Adrenal gland (tissue), 12 donors: Measurements from ENCODE around the gene KCND2. TPM values are rescaled to one million over a fixed set of nuclear protein-coding genes. Genes with fewer than 3 reads are reported as not detected.

Source experiments
- DNase-seq, 7 donors: peaks; one replicate each; pipeline ENCODE4 v3.0.0-alpha.2; 2019 to 2020
- H3K27ac ChIP-seq, 5 donors: fragments of 200-600 bp; sonication (generic) in 4 of 5; 1 replicate in 3 of 5; 2 replicates in 2 of 5; pipeline versions ENCODE4 v1.5.1 to v1.8.0; 2016 to 2020; ENCODE audit warnings: mild to moderate bottlenecking in 1 of 5
- H3K27me3 ChIP-seq: fragments of 200-600 bp; 2 replicates; pipeline ENCODE4 v1.8.0; 2021
- H3K36me3 ChIP-seq, 2 donors: fragments of 200-600 bp; replicated peaks in 1 of 2; 1 replicate in 1 of 2; 2 replicates in 1 of 2; pipeline versions ENCODE4 v1.5.1 to v1.8.0; 2018 to 2022
- H3K4me1 ChIP-seq, 2 donors: fragments of 200-600 bp; replicated peaks in 1 of 2; 1 replicate in 1 of 2; 2 replicates in 1 of 2; pipeline versions ENCODE4 v1.5.1 to v1.8.0; 2018 to 2021
- H3K4me3 ChIP-seq, 4 donors: fragments of 200-600 bp; sonication (generic) in 3 of 4; one replicate each; pipeline ENCODE4 v1.5.1; 2016 to 2018
- H3K9me3 ChIP-seq, 3 donors: fragments of 200-600 bp; sonication (generic) in 1 of 3; replicated peaks in 1 of 3; 1 replicate in 2 of 3; 2 replicates in 1 of 3; pipeline versions ENCODE4 v1.5.1 to v1.8.0; 2016 to 2021
- POLR2A ChIP-seq, 2 donors: fragments of 450-650 bp; IDR thresholded peaks; one replicate each; pipeline ENCODE4 v1.6.1; 2017; ENCODE audit warnings: antibody characterized with exemption in 2 of 2, mild to moderate bottlenecking in 2 of 2, moderate library complexity in 1 of 2
- WGBS, 4 donors: extraction: QIAGEN DNeasy Blood & Tissue Kit in 2 of 4; methylation state at CpG; one replicate each; pipeline versions ENCODE4 v1.1.5 to v1.1.7; 2013 to 2017; 5-methylcytosine and 5-hydroxymethylcytosine counted together
- intact Hi-C, 2 donors: fragments of 100-400 bp; cut with DNase I; formaldehyde crosslinking; loops; one replicate each; pipeline versions ENCODE4 v1.14.1 to v1.15.0; 2022 to 2023
- polyA plus RNA-seq, 3 donors: library from polyadenylated mRNA; stranded (reverse); fragments of 200-250 nt in 2 of 3; fragments of 350-450 nt in 1 of 3; fragmentation: Illumina TruSeq in 1 of 3; extraction: RNeasy Lipid Tissue Mini Kit (QIAGEN cat#74804) in 1 of 3; gene quantifications; one replicate each; pipeline ENCODE4 v1.2.3, GENCODE V29; 2013 to 2014
- total RNA-seq, 9 donors: library from RNA; depleted of rRNA in 4 of 9; stranded (reverse); fragments of >200 nt in 4 of 9; fragments of 120-200 nt in 1 of 9; fragmentation: NEBNext Ultra II Directional in 1 of 9; extraction: Animal tissue kit (Norgen Biotek cat#: 25700) in 1 of 9; gene quantifications; one replicate each; pipeline versions ENCODE4 v1.1.0 to v1.2.4, GENCODE V29; 2013 to 2023
- TF ChIP-seq, protein P1 (sequence below), 6 experiments: fragments of 450-650 bp in 4 of 6; fragments of 200-600 bp in 2 of 6; sonication (generic) in 1 of 6; IDR thresholded peaks; 1 replicate in 5 of 6; 2 replicates in 1 of 6; pipeline versions ENCODE4 v1.5.1 to v1.8.0; 2016 to 2021; ENCODE audit warnings: antibody characterized with exemption in 6 of 6, mild to moderate bottlenecking in 2 of 6, moderate library complexity in 1 of 6
- donor health status: healthy with polysubstance abuse.
- donor health status: Bipolar disorder and iron deficiency.
- donor health status: DM: yes; HTN: yes; CAD: no.
- donor health status: DM: no; HTN: no; CAD: no.
- donor health status: DM: no; HTN: no; CAD: no.
- donor health status: DM: yes; HTN: yes; CAD: no.

The KCND2 gene
- total and polyA plus RNA-seq, 12 donors: 0.24 to 3.0 (median 0.81) TPM

DNA sequence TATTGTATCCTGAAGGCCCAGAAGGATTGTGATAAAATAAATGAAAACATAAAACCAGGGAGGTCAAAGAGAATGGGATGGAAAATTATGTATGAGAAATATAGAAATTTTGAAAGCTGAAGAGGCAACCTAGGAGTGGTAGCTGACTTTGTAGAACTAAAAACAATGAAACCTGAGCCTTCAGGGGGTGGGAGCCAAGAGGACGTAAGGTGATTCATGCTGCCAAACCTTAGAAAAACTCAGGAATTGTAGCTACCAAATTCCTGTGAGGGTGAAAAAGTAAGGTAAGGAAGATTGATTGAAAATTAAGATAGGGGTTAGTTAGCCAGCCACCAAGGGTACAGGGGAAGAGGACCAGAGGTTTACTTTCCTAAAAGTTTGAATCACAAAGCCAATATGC is 213.2 kb downstream of the KCND2 start:
- no peak for DNase-seq
- intact Hi-C loops: no loop called here
- Histone ChIP-seq H3K4me3 (no peak overlapping the region), H3K9me3 (no peaks in the 10 kb centered on the region), H3K27me3 (no peaks in the 10 kb centered on the region), H3K36me3 (no peaks in the 10 kb centered on the region), H3K27ac (no peak overlapping the region), H3K4me1 (no peaks in the 10 kb centered on the region)
- TF ChIP-seq, protein P1, sequence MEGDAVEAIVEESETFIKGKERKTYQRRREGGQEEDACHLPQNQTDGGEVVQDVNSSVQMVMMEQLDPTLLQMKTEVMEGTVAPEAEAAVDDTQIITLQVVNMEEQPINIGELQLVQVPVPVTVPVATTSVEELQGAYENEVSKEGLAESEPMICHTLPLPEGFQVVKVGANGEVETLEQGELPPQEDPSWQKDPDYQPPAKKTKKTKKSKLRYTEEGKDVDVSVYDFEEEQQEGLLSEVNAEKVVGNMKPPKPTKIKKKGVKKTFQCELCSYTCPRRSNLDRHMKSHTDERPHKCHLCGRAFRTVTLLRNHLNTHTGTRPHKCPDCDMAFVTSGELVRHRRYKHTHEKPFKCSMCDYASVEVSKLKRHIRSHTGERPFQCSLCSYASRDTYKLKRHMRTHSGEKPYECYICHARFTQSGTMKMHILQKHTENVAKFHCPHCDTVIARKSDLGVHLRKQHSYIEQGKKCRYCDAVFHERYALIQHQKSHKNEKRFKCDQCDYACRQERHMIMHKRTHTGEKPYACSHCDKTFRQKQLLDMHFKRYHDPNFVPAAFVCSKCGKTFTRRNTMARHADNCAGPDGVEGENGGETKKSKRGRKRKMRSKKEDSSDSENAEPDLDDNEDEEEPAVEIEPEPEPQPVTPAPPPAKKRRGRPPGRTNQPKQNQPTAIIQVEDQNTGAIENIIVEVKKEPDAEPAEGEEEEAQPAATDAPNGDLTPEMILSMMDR (IDR thresholded peaks at IDR 0.05): no peak
- TF ChIP-seq POLR2A (IDR thresholded peaks at IDR 0.05): no peak
- WGBS, 4 donors: 48 to 81% (median 57%) methylated on average over 1 of the region's 1 CpG

DNA sequence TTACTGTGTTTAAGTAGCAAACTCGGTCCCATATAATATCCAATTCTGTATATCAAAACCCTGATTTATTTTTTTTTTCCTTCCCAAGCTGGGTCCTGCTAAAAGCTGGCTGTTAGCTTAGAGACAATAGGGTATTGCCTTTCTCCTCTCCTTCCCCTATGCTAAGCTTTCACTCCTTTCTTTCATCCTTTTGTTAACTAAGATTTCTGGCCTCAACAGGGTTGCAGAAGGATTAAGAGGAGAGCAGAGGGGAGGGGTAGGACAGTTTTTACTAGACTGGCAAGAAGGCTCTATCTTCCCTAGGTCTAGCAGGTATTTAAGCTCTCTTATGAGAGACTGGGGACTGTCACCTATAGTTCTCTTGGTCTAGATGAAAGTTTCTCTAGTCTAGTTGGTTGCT is 229.2 kb downstream of the KCND2 start:
- no peaks in the 10 kb centered on the region for H3K4me1 ChIP-seq
- H3K9me3 ChIP-seq: no peaks in the 10 kb centered on the region
- H3K27me3 ChIP-seq: no peaks in the 10 kb centered on the region
- TF ChIP-seq, protein P1 (IDR thresholded peaks at IDR 0.05): no peak
- no peak for TF ChIP-seq POLR2A (IDR thresholded peaks at IDR 0.05)
- intact Hi-C loops: no loop called here
- DNase-seq: no peak
- H3K27ac ChIP-seq: no peak overlapping the region
- H3K36me3 ChIP-seq: no peaks in the 10 kb centered on the region
- H3K4me3 ChIP-seq: no peak overlapping the region
- WGBS, 4 donors: 35 to 53% (median 44%) methylated on average over 1 of the region's 1 CpG

DNA sequence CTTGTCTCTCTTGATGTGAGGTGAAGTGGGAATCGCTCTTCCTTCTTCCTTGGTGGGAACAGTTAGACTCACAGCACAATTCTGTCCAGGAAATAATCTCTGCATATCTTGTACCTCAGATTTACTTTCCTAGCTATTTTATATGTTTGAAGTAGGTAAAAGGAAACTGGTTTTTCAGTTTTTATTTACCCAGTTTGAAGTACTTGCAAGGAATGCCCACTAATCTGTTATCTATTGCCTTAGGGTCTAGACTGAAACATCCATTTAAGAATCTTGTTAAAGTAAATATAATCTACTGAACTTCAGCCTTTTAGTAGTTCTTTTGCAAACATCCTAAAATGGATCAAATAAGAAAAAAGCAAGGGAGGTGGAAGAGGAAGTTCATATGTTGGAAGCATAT is 229.8 kb downstream of the KCND2 start:
- no peak for TF ChIP-seq POLR2A (IDR thresholded peaks at IDR 0.05)
- TF ChIP-seq, protein P1 (IDR thresholded peaks at IDR 0.05): no peak
- 87 to 96% (median 91%) methylated on average over 1 of the region's 1 CpG for WGBS, 4 donors

DNA sequence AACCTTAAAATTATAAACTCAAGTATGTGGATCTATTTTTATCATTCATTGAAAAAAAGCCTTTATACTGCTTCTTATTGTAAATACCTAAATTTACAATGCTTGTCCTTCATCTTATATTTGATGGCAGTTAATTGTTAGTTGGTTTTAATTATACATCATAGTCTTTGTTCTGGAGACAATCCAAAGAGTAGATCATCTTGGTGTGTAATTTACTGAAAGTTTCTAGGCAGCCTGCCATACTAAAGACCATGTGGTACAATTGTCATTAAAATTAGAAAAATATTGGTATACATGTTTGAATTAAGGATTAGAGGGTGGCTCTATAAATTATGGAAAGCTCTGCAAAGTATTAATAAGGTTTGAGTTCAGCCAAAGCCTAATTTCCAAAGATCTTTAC is 231.4 kb downstream of the KCND2 start:
- Histone ChIP-seq H3K36me3 (no peaks in the 10 kb centered on the region), H3K4me3 (no peak overlapping the region), H3K27ac (no peak overlapping the region), H3K4me1 (no peaks in the 10 kb centered on the region), H3K27me3 (no peaks in the 10 kb centered on the region), H3K9me3 (no peaks in the 10 kb centered on the region)
- DNase-seq: no peak
- no peak for TF ChIP-seq POLR2A (IDR thresholded peaks at IDR 0.05)
- TF ChIP-seq, protein P1 (IDR thresholded peaks at IDR 0.05): no peak
- intact Hi-C loops: no loop called here

More for the DNA sequence above, 229.8 kb downstream of the KCND2 start:
- no peaks in the 10 kb centered on the region for H3K36me3 ChIP-seq
- DNase-seq: no peak
- no peaks in the 10 kb centered on the region for H3K4me1 ChIP-seq
- no peak overlapping the region for H3K4me3 ChIP-seq
- no peak overlapping the region for H3K27ac ChIP-seq
- H3K27me3 ChIP-seq: no peaks in the 10 kb centered on the region
- no peaks in the 10 kb centered on the region for H3K9me3 ChIP-seq
- intact Hi-C loops: no loop called here
